Left colon (tissue), 2 donors: ENCODE measurements around the gene CHD1L. TPM values are rescaled to one million over a fixed set of nuclear protein-coding genes. Genes with fewer than 3 reads are reported as not detected.
"Not testable (repeated sequence)": the region's sequence is repeated elsewhere in the genome, so short reads cannot be mapped to it uniquely, and the experiment has no call there.

ENCODE experiments used
- ATAC-seq: fragments of 200-7000 bp; cut with Tn5 transposase; one replicate; pipeline ENCODE4 v1.9.1; 2020; ENCODE audit warnings: mild to moderate bottlenecking, moderate library complexity
- DNase-seq, 2 donors: peaks; one replicate each; pipeline ENCODE4 v3.0.0-alpha.2; 2020
- intact Hi-C, 2 donors: fragments of 100-400 bp; cut with DNase I in 1 of 2; cut with micrococcal nuclease in 1 of 2; formaldehyde crosslinking; loops; one replicate each; pipeline versions ENCODE4 v1.11.2 to v1.14.0; 2022; cut with DNase I, micrococcal nuclease
- total RNA-seq, 2 donors: library from RNA; stranded (reverse); fragmentation: NEBNext Ultra II Directional; extraction: Animal tissue kit (Norgen Biotek cat#: 25700); gene quantifications; one replicate each; pipeline ENCODE4 v1.2.1, GENCODE V29; 2021
- donor health status: DM: no; HTN: no; CAD: no.
- donor health status: DM: yes; HTN: yes; CAD: no.

CHD1L gene
- total RNA-seq, 2 donors from 2014 or later = 34.9 to 37.4 TPM

DNA sequence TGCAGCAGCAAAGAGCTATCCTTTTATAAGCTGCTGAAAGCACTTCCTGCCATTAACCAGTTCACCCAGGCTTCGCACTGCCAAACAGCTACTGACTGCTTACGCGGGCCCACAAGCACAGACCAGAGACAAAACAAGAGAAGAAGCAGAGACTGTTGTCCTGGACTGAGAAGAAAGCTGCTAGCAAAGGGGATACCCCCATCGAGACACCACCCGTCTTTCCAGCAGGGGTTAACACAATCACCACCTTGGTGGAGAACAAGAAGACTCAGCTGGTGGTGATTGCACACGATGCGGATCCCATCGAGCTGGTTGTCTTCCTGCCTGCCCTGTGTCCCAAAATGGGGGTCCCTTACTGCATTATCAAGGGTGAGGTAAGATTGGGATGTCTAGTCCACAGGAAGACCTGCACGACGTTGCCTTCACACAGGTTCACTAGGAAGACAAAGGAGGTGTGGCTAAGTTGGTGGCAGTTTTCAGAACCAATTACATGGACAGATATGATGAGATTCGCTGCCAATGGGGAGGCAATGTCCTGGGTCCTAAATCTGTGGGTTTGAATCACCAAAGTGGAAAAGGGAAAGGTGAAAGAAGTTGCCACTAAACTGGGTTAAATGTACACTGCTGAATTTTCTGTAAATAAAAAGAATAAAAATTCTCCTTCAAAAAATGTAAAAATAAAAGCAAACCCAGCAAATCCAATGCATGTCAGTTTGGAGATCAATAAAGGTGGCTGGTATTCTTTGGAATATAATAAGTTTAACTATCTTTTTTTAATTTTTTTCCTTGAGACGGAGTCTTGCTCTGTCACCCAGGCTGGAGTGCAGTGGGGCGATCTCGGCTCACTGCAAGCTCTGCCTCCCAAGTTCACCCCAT is 18.5 kb upstream of the CHD1L start:
- ATAC-seq (no peak), DNase-seq (no peak)
- intact Hi-C loops = no loop called here

DNA sequence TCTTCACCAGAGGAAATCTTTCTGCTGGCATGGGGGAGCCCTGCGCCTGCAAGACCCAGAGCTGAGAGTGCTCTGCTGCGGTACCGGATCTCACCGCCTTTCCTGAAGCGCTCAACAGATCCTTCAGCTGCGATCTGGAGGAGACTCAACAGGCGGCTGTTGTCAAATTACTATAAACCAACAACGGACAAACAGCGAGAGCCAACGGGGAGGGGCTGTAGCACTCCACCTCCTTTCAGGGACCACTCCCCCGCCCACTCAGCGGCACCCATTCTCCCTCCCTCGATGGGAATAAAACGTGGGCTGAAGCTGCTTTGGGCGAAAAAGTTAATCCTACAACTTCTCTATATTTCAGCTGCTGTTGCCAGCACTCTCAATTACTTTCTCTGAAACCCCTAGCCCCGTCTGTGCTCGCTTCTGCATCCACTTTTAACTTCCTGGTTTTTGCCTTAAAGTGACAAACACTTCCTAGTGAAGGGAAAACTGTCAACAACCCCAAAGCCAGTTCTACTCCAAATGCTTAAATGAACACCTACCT is 17.2 kb upstream of the CHD1L start, which contains the start of gene FMO5:
Gene FMO5 (minus strand): TSS at position 147 of the 538 bp plus-strand sequence. CDS start 310 bp downstream, outside the sequence.
- ATAC-seq = peak; percentile 89
- peak; percentile 77 for DNase-seq
- intact Hi-C loops = no loop called here

DNA sequence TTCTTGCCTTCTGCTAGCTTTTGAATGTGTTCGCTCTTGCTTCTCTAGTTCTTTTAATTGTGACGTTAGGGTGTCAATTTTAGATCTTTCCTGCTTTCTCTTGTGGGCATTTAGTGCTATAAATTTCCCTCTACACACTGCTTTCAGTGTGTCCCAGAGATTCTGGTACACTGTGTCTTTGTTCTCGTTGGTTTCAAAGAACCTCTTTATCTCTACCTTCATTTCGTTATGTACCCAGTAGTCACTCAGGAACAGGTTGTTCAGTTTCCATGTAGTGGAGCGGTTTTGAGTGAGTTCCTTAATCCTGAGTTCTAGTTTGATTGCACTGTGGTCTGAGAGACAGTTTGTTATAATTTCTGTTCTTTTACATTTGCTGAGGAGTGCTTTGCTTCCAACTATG is 11.5 kb upstream of the CHD1L start:
- intact Hi-C loops, ATAC-seq, DNase-seq: not testable (repeated sequence)

GRCh38 chr1:147233903-147234302 is 8.6 kb upstream of the CHD1L start:
- intact Hi-C loops, DNase-seq, ATAC-seq: not testable (repeated sequence)

GRCh38 chr1:147235822-147236221 is 6.7 kb upstream of the CHD1L start:
- intact Hi-C loops = no loop called here
- DNase-seq = no peak
- ATAC-seq = peak; percentile 8

- no peak for DNase-seq
- no peak for ATAC-seq
- intact Hi-C loops = no loop called here
Measured at GRCh38 chr1:147236448-147236847, 6.0 kb upstream of the CHD1L start.

DNA sequence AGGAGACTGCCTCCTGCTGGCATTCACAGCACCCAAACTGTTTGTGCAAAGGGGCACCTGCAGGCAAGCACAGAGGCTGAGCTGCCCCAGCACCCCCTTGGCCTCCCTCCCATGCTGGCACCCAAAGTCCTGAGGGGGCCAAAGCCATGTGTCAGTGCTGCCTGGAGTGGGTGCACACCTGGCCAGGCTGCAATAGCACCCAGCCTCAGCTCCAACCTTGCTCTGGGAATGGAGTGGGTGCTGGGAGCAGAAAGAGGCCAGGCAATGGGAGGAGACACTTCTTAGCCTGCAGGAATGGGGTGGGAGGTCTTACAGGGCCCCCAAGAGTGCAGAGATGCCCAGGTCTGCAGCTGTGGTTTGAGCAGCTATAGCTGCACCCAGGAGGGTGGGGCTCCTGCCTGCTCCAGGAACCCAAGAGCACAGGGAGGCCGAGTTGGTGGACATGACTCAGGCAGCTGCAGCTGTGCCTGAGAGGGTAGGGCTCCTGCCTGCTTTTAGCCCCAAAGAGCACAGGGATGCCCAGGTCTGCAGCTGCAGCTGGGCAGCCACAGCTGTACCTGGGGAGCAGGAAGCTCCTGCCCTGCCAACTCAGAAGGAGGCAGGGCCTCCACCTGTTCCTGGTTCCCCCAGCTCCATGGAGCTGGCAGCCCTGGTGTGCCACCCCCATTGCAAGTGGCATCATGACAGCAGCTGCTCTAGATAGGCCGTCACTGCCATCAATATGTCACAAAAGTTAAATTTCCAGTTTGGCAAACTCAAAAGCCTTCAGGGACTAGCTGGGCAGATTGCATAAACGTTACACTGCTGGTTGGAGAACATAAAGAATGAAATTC is 5.3 kb upstream of the CHD1L start:
- intact Hi-C loops = no loop called here
- DNase-seq (peak; percentile 60 to 79), ATAC-seq (peak; percentile 76)

DNA sequence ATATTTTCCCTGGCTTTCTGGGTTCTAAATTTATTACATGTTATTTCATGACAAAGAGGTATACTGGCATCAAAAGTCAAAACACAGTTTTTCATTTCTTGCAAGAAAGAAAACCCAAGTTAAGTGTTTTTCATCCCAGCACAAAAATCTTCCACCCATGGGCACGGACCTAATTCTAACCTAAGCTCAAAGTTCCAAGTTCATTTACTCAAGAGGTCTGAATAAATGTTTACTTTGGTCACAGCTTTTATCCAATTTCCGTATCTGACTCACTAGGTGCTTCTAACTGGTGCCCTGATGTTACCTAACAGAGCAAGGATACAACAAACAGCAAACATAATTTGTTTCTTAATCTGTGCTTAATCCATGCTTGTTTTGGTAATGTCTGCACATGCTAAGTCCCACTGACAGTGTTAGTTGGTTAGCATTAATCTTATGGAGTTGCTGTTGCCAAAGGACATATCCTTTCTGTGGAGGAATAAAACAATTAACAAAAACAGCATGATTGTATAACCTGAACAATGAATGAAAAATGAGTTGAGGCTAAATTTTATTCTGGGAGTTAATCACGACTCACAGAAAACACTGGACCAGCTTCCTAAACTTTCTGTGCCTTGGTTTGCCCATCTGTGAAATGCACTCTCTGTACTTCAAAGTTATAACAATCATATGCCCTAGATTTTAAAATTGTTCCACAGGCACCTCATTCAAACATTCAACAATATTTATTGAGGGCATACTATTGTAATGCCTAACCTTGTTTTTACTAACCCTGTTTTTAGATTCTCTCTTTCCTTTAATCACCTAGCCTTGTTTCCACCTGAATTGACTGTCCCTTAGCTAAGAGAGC is 4.2 kb upstream of the CHD1L start:
- intact Hi-C loops = no loop called here
- peak; percentile 61 for ATAC-seq
- DNase-seq = no peak

- intact Hi-C loops = no loop called here
- ATAC-seq = no peak
- no peak for DNase-seq
Measured at GRCh38 chr1:147238925-147239820, 3.3 kb upstream of the CHD1L start.

- not testable (repeated sequence) for ATAC-seq, DNase-seq
- intact Hi-C loops = loop anchor here (5.0 kb wide), 1 partner anchor 68 kb away; the partner anchor contains the start of gene PRKAB2 (in 2 of the 2)
Measured at GRCh38 chr1:147240131-147240721, 2.3 kb upstream of the CHD1L start.

DNA sequence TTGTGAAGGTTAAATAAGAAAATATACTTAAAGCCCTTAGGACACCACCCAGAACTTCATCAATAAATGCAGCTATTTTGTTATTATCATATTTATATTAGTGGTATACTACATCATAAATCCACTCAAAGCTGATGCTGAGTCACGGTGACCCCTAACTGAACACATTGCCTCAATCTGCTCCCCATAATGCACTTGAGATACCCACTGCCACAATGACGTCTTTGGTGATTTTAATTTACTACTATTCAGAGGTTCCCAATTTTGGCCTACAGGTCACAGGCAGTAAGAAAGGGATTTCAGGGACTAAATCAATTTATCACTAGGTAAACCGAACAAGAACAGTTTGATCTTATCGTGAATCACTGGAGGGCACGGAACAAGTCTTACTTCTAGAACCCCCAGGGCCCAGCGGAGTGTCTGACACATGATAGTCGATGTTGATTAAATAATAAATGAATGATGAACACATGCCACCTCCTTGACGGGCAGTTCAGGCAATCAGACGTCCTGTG is 493 bp upstream of the CHD1L start:
- no peak for ATAC-seq
- intact Hi-C loops = loop anchor here (5.0 kb wide), 1 partner anchor 70 kb away; the partner anchor contains the start of gene PRKAB2 (in 2 of the 2)
- no peak for DNase-seq

GRCh38 chr1:147243228-147243685 is 773 bp downstream of the CHD1L start:
- DNase-seq = peak in 1 of 2 donors; percentile 57
- peak; percentile 17 for ATAC-seq
- intact Hi-C loops = loop anchor here (5.0 kb wide), 1 partner anchor 71 kb away; the partner anchor contains the start of gene PRKAB2 (in 2 of the 2)

GRCh38 chr1:147243841-147244240 is 1.4 kb downstream of the CHD1L start:
- ATAC-seq (no peak), DNase-seq (no peak)
- intact Hi-C loops = loop anchor here (5.0 kb wide), 1 partner anchor 72 kb away; the partner anchor contains the start of gene PRKAB2 (in 2 of the 2)

GRCh38 chr1:147245129-147245528 is 2.6 kb downstream of the CHD1L start:
- ATAC-seq (no peak), DNase-seq (no peak)
- intact Hi-C loops = no loop called here

GRCh38 chr1:147245586-147246021 is 3.1 kb downstream of the CHD1L start:
- DNase-seq (no peak), ATAC-seq (no peak)
- intact Hi-C loops = no loop called here

- DNase-seq (no peak), ATAC-seq (no peak)
- intact Hi-C loops = no loop called here
Measured at GRCh38 chr1:147246044-147246690, 3.7 kb downstream of the CHD1L start.
